GM13977 (cell line): ENCODE results near the gene AP3D1.

ENCODE experiments used
- DNase-seq: peaks from one replicate; pipeline ENCODE4 v3.0.0; 2012; ENCODE audit warnings: low spot score
- in situ Hi-C: fragments of 300-500 bp; cut with MboI; formaldehyde crosslinking; loops from one replicate; pipeline ENCODE4 v1.12.0; 2022; ENCODE audit warnings: low sequenced_read_pairs, low pct_unique_long_range_greater_than_20kb, mixed read lengths, inconsistent platforms; ENCODE audit not compliant: unreplicated experiment
- TF ChIP-seq, protein P1 (sequence below): IDR thresholded peaks from 2 replicates; pipeline ENCODE4 v1.5.1; 2012; ENCODE audit warnings: mild to moderate bottlenecking, control low read depth; ENCODE audit not compliant: insufficient read depth; ENCODE audit errors: extremely low read depth, missing control alignments

The AP3D1 gene

DNA sequence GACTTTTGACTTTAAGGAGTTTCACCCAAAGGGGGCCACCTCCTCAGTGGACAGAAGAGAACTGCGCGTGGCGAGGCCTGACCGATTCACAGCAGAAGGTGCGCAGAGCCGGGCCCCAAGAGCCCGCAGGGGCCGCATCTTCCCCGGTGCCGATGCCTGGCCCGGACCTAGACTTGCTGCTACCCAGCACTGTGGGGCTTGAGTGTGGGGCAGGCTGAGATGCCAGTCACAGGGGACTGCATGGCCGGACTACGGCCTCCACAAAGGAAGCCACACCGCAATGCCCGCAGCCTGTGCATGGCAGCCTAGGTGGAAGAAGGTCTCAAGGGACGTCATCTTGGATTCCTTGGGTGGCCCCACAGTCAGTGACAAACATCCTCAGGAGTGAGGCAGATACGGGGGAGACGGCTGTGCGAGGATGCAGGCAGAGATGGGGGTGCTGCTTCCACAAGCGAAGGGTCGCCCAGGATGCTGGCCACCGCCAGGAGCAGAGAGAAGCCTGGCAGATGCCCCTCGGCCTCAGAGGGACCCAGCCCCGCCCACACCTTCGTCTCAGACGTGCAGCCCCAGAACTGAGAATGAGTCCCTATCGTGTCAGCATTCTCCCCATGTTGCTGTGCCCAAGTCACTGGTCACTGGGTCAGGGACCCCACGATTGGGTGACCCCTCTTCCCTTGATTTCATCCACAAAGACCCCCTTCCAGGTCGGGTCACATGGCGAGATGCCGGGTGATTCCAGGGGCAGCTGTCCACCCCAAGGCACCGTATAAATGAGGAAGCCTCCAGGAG, 72.1 kb downstream of the AP3D1 start:
- DNase-seq, result no peak
- in situ Hi-C loops, result no loop called here
- TF ChIP-seq, protein P1, sequence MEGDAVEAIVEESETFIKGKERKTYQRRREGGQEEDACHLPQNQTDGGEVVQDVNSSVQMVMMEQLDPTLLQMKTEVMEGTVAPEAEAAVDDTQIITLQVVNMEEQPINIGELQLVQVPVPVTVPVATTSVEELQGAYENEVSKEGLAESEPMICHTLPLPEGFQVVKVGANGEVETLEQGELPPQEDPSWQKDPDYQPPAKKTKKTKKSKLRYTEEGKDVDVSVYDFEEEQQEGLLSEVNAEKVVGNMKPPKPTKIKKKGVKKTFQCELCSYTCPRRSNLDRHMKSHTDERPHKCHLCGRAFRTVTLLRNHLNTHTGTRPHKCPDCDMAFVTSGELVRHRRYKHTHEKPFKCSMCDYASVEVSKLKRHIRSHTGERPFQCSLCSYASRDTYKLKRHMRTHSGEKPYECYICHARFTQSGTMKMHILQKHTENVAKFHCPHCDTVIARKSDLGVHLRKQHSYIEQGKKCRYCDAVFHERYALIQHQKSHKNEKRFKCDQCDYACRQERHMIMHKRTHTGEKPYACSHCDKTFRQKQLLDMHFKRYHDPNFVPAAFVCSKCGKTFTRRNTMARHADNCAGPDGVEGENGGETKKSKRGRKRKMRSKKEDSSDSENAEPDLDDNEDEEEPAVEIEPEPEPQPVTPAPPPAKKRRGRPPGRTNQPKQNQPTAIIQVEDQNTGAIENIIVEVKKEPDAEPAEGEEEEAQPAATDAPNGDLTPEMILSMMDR, result no peak

DNA sequence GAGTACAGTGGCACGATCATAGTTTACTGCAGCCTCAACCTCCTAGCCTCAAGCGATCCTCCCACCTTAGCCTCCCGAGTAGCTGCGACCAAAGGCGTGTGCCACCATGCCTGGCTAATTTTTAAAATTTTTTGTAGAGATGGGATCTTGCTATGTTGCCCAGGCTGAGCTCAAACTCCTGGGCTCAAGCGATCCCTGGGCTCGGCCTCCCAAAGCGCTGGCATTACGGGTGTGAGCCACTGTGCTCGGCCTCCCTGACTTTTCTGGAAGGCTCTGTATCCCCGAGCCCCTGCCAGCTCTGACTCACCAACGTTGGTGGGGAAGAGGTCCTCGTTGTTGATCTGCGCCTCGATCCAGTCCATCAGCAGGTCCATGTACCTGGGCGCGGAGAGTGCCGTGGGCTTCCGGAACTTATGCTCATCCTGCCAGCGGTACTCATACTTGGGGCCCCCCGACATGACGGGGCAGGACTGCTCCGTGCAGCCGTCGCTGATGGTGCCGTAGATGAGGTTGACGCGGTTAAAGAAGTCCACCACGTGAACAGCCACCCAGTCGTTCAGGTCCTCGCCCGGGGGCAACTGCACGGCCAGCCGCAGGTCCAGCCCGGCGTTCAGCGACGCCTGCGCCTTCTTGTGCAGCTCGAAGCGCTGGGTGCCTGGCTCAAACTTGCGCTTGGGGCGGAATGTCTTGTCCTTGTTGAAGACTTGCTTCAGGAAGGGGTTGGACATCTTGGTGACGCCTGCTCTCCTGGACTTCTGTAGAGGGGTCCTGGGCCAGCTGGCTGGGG, 73.3 kb downstream of the AP3D1 start:
- in situ Hi-C loops, result no loop called here
- DNase-seq, result no peak
- TF ChIP-seq, protein P1, result no peak

DNA sequence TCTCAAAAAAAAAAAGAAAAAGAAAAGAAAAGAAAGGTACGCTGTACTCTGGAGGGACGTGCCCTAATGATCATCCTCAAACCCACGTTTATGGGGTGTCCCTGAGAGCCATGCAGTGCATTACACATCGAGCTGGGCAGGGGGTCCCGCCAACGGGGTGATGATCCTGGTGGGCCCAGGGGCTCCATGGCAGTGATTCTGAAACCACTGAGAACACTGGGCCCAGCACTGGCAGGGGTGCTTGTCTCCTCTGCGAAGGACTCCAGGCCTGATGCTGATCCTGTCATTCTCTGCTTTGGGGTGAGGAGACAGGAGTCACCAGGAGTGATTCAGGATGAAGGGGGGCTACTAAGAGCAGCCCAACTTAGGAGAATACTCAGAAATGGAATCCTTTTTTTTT, 74.0 kb downstream of the AP3D1 start:
- TF ChIP-seq, protein P1, result no peak
- in situ Hi-C loops, result no loop called here

DNA sequence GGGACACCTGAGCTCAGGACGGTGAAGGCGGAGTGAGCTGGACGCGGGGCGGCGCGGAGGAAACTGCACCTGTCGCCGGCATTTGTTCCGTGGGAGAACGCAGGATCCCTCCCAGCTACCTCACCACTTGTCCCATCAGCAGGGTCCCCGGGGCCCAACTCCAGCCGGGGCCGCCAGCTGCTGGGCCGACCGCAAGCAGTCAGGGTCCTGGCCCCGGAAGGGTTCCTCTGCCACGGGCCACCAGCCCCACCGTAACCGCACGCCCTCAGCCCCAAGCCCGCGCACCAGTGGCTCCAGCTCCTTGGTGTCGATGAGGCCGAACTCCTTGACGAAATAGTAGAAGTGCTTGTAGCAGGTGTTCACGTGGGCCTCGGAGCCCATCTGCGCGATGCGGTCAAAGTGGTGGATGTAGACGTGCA, 74.8 kb downstream of the AP3D1 start:
- in situ Hi-C loops, result no loop called here
- DNase-seq, result no peak

More for the DNA sequence above, 74.0 kb downstream of the AP3D1 start:
- no peak for DNase-seq

DNA sequence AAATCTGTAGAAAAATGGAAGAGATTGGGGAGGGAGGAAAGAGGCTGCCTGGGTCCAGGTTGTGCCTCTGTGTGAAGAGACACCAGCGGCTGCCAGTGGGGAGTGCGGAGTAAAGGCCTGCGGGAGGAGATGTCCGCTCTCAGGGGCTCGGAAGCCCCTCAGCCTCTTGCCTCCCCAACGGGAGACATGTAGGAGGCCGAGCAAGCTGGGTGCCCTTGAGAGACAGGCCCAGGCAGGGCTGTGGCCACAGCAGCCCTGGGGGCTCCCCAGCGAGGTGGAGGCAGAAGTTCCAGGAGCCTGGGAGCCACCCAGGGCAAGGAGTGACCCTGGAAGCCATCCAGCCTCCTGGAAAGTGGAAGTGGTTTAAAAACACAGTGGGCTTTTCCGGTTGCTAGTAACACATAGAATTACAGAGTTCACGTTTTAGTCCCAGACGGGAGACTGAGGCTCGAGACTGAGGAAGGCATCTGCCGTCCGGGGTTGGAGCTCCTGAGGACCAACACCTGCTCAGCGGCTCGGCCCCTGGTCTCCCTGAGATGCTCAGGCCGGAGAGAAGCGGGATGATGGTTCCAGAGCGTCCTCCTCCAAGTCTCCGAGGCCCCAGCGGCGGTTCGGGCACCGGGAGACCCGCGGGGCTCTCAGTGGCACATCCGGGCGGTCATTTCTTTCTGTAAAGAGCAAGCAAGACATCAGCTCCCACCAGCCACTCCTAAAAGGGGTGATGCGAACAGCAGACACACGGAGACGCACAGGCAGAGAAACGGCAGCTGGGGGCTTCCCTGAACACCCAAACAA, 78.4 kb downstream of the AP3D1 start:
- DNase-seq, result no peak
- in situ Hi-C loops, result no loop called here
- TF ChIP-seq, protein P1, result no peak

More for the DNA sequence above, 74.8 kb downstream of the AP3D1 start:
- TF ChIP-seq, protein P1, result no peak

DNA sequence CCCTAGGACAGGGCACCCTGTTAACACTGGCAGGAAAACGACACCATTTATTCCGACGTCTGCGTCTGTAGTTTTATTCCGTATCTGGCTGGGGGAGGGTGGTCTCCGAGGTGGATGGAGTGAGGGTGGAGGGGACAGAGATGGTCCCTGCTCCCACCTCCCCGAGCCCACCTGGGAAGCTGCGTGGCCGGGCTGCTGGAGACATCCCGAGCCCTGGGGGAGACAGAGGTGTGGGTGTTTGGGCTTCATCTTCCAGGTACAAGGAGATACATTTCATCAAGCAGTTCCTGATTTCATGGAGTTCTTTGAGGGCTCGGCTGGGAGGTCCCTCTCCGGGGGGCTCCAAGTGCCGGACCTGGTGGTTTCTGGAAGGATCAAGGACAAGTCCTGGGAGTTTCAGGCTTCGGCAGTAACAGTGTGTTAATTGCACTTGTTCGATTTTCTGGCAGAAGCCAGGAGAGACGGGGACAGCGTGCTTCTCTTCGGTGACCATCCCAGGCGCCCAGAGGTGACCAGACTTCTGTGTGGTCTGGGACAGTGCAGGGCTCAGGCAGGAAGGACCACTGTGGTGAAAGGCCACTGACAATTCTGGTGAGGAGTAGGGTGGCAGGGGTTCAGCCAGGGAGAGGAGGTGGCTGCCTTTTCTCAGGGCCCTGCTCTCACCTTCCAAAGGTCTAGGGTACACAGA, 80.2 kb downstream of the AP3D1 start:
- TF ChIP-seq, protein P1, result no peak
- no peak for DNase-seq
- in situ Hi-C loops, result no loop called here
